GM23338 (cell line): ENCODE results near the gene SNX15.

Source experiments
- CTCF ChIP-seq, 2 experiments: fragments of 200-600 bp in 1 of 2; sonication (generic) in 1 of 2; conservative IDR thresholded peaks; 2 replicates each; pipeline versions ENCODE4 v1.5.1 to v1.6.1; 2016 to 2017; ENCODE audit warnings: antibody characterized with exemption in 2 of 2, low read depth in 2 of 2, mild to moderate bottlenecking in 2 of 2, moderate library complexity in 1 of 2
- EZH2 ChIP-seq: fragments of 200-600 bp; sonication (generic); IDR thresholded peaks from one replicate; pipeline ENCODE4 v1.8.0; 2017; ENCODE audit warnings: antibody characterized with exemption, mild to moderate bottlenecking, low read depth; ENCODE audit not compliant: unreplicated experiment
- EZH2phosphoT487 ChIP-seq: fragments of 200-600 bp; sonication (generic); IDR thresholded peaks from one replicate; pipeline ENCODE4 v1.8.1; 2018; ENCODE audit warnings: antibody characterized with exemption; ENCODE audit not compliant: unreplicated experiment
- POLR2AphosphoS5 ChIP-seq: IDR thresholded peaks from 2 replicates; pipeline ENCODE4 v1.6.1; 2016; ENCODE audit warnings: antibody characterized with exemption, low read depth
- ZNF114 ChIP-seq: fragments of 250-450 bp; sonication (Bioruptor Pico); IDR thresholded peaks from 2 replicates; pipeline ENCODE4 v1.5.0; 2020; ENCODE audit warnings: mild to moderate bottlenecking, moderate library complexity

GRCh38 chr11:65066315-65066714, 39.1 kb downstream of the SNX15 start:
- TF ChIP-seq CTCF (conservative IDR thresholded peaks at IDR 0.05; ENCODE audit: low read depth in 2 of 2) (no peak), EZH2 (no peak), ZNF114 (CRISPR knock-in tag) (no peak), EZH2phosphoT487 (no peak), POLR2AphosphoS5 (no peak)
